ENCODE measurements around the gene OSBPL2. TPM values are rescaled to one million over a fixed set of nuclear protein-coding genes. Genes with fewer than 3 reads are reported as not detected.

Gene OSBPL2
- total and polyA plus RNA-seq, 2 experiments from 2014 or later, result 16.6 to 31.2 TPM

GRCh38 chr20:62203378-62204030 lies 34.8 kb upstream of the OSBPL2 start:
- H3K27me3 Mint-ChIP-seq (ENCODE audit: insufficient read depth, low read depth, poor library complexity), result peaks cover 6% of the 10 kb centered on the region
- Histone ChIP-seq H3K4me1 (ENCODE audit: insufficient read depth) (no peaks in the 10 kb centered on the region), H3K4me3 (no peak overlapping the region), H4K20me1 (replicated peaks; ENCODE audit: insufficient read depth) (no peaks in the 10 kb centered on the region), H3K36me3 (ENCODE audit: insufficient read depth) (no peaks in the 10 kb centered on the region; the same call in 1 of the 2 replicates), H3K4me2 (no peak overlapping the region), H3K27ac (ENCODE audit: low read depth) (no peak overlapping the region), H3F3A (replicated peaks; ENCODE audit: low read depth) (no peaks in the 10 kb centered on the region), H3K9me2 (ENCODE audit: insufficient read depth) (no peaks in the 10 kb centered on the region), H3K27me3 (ENCODE audit: insufficient read depth) (no peaks in the 10 kb centered on the region), H2AFZ (no peak overlapping the region), H3K79me2 (replicated peaks; ENCODE audit: insufficient read depth) (no peaks in the 10 kb centered on the region)
- H3K27ac Mint-ChIP-seq, result no peak overlapping the region
- H3K9me3 Mint-ChIP-seq, result no peaks in the 10 kb centered on the region
- ATAC-seq (no peak), DNase-seq (ENCODE audit: low spot score) (no peak)
- H3K4me1 Mint-ChIP-seq, result peaks cover 2% of the 10 kb centered on the region; the same call in 1 of the 3 replicates
- TF ChIP-seq ZNF462 (CRISPR knock-in tag; IDR thresholded peaks at IDR 0.05) (no peak), POLR2AphosphoS5 (IDR thresholded peaks at IDR 0.05; ENCODE audit: low read depth) (no peak), EZH2phosphoT487 (IDR thresholded peaks at IDR 0.05; ENCODE audit: unreplicated experiment) (no peak), CTCF (conservative IDR thresholded peaks at IDR 0.05; ENCODE audit: low read depth in 2 of 2) (no peak), ZNF331 (CRISPR knock-in tag; IDR thresholded peaks at IDR 0.05; ENCODE audit: low read depth) (no peak), EZH2 (IDR thresholded peaks at IDR 0.05; ENCODE audit: low read depth, unreplicated experiment) (no peak), JUNB (IDR thresholded peaks at IDR 0.05; ENCODE audit: unreplicated experiment) (no peak), ETS1 (IDR thresholded peaks at IDR 0.05) (no peak), STAT1 (IDR thresholded peaks at IDR 0.05; ENCODE audit: unreplicated experiment) (no peak), ZNF114 (CRISPR knock-in tag; IDR thresholded peaks at IDR 0.05) (no peak), REST (IDR thresholded peaks at IDR 0.05; ENCODE audit: unreplicated experiment) (no peak), NANOG (IDR thresholded peaks at IDR 0.05; ENCODE audit: borderline replicate concordance) (no peak), CREB1 (CRISPR knock-in tag; IDR thresholded peaks at IDR 0.05; ENCODE audit: low read depth) (no peak)
- peaks cover 42% of the 10 kb centered on the region for H3K36me3 Mint-ChIP-seq (ENCODE audit: low read depth)
- H3K4me3 Mint-ChIP-seq, result no peak overlapping the region

Measured in GM23338 (cell line).